C4-2B (cell line): ENCODE data around the gene CDKL1.

Source experiments
- H3K27ac ChIP-seq: fragments of 450-650 bp; 2 replicates; pipeline ENCODE4 v1.5.1; 2017
- ZFX ChIP-seq: fragments of 450-650 bp; IDR thresholded peaks from 2 replicates; pipeline ENCODE4 v1.6.1; 2017
- TF ChIP-seq, protein P1 (sequence below): fragments of 450-650 bp; conservative IDR thresholded peaks from 2 replicates; pipeline ENCODE4 v1.5.1; 2017; ENCODE audit warnings: mild to moderate bottlenecking

CDKL1 gene

DNA sequence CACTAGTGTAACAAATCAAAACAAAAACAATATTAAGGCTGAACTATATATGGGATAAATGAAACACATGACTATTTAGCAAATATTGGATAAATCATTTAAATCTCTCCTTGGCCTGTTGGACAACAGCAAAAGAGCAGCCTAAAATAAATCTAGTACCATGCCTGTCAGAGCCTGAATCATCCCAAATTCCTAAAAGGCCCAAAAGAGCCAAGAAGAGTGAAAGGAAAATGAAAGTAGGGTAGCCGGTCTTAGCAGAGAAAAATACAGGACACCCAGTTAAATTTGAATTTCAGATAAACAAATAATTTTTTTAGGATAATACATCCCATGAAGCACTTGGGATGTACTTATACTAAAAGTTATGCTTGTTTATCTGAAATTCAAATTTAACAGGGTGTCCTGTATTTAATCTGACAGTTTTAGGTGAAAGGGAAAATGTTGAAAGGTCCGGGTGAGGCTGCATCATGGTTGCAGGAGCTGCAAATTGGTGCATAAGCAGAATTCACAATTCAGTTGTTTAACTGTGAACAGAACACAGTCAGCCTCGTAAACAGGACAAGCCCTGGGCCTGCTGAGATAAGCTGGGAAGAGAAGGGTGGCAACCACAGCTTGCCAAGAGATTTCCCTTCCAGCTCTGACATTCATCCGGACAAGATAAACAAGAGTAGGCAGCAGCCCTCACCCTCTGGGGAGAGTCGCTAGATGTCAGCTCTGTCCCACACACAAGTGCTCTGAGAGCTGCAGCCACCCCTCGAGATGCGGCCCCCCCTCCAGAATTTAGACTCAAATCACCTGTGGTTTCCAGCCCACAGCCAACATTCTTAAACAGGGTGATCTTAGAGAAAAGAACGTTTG is 54.2 kb downstream of the CDKL1 start:
- no peak for TF ChIP-seq ZFX
- TF ChIP-seq, protein P1, sequence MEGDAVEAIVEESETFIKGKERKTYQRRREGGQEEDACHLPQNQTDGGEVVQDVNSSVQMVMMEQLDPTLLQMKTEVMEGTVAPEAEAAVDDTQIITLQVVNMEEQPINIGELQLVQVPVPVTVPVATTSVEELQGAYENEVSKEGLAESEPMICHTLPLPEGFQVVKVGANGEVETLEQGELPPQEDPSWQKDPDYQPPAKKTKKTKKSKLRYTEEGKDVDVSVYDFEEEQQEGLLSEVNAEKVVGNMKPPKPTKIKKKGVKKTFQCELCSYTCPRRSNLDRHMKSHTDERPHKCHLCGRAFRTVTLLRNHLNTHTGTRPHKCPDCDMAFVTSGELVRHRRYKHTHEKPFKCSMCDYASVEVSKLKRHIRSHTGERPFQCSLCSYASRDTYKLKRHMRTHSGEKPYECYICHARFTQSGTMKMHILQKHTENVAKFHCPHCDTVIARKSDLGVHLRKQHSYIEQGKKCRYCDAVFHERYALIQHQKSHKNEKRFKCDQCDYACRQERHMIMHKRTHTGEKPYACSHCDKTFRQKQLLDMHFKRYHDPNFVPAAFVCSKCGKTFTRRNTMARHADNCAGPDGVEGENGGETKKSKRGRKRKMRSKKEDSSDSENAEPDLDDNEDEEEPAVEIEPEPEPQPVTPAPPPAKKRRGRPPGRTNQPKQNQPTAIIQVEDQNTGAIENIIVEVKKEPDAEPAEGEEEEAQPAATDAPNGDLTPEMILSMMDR, result peak; percentile 80
- H3K27ac ChIP-seq, result 0 out of 2 replicates have a peak overlapping the region, but pooled peaks have one; percentile 6

DNA sequence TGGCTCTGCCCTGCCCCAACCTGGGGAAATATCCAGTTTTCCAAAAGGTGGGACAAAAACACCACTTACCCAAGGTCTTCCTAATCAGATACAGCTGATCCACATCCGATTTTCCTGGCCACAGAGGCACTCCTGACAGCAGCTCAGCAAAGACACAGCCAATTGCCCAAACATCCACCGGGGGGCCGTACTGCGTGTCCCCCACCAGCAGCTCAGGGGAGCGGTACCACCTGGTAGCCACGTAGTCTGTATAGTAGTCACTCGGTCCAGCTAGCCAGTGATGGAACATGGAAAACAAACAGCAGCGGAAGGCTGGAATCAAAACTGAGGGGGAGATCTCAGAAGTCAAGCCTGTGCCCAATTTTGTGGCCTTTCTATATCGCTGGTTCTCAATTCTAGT is 55.7 kb downstream of the CDKL1 start:
- TF ChIP-seq, protein P1, result no peak; the same call in 1 of the 2 replicates
- no peak for TF ChIP-seq ZFX
- H3K27ac ChIP-seq, result no peak overlapping the region

DNA sequence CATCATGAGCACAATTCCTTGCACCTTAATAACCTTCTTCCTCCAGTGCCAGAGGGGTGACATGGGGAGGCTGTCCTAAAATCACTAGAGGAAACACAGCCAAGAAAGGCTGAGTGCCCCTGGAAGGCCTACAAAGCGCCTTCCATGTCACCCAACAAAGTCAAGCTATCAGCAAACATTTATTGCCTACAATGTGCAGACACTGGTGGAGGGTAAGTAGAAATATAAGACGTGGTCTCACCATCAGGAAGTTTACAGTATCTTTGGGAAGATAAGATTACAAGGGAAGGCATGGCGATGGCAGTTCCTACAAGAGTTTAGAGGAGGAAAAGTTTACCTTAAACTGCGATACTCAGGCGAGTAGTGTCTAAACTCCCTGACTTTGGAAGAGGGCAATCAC is 56.6 kb downstream of the CDKL1 start:
- no peak overlapping the region for H3K27ac ChIP-seq
- TF ChIP-seq, protein P1, result no peak
- TF ChIP-seq ZFX, result no peak

DNA sequence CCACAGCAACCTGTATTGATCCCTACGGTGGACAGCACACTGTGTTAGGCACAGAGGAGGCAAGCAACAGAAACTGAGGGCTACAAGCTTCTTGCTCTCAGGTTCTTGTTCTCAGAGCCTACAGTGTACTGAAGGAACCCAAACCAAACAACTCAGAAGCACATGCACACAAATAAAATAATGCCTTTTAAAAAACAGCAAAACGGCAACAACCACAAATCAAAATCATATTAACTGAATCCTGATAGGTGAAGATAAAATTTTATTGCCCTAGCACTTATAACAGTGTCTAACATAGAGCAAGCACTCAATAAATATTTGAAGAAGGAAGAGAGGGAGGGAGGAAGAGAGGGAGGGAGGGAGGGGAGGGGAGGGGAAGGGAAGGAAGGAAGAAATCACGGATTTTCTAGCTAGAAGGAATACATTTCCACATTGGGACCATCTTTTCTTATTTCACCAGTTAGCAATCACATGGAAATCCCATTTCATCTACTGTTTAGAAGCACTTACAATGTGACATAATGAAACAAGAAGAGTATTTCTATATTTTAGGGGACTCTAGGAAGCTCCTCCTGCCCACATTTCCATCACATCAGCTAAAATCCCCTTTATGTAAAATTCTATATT is 57.4 kb downstream of the CDKL1 start:
- H3K27ac ChIP-seq, result peak overlapping the region; percentile 36; the same call in 1 of the 2 replicates
- TF ChIP-seq, protein P1, result no peak
- no peak for TF ChIP-seq ZFX

DNA sequence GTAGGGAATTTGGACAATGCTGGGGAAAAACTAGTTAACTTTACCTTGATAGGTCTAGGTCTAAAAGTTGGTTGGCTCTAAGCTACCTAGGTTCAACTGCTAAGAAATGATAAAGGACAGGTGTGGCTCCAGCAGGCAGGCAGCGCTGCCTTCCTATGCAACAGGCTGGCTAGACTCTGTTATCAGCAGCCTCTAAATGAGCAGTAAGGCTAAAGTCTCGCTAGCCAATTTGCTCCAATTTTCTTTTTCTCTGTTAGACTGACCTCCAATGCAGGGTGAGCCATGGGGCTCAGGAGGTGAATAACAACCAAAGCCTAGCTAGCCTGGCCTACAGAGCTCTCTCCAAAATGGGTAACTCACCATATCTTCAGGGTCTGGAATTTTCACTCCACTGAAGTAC is 58.1 kb downstream of the CDKL1 start:
- peak overlapping the region; percentile 36; the same call in 1 of the 2 replicates for H3K27ac ChIP-seq
- TF ChIP-seq ZFX, result no peak
- TF ChIP-seq, protein P1, result no peak

DNA sequence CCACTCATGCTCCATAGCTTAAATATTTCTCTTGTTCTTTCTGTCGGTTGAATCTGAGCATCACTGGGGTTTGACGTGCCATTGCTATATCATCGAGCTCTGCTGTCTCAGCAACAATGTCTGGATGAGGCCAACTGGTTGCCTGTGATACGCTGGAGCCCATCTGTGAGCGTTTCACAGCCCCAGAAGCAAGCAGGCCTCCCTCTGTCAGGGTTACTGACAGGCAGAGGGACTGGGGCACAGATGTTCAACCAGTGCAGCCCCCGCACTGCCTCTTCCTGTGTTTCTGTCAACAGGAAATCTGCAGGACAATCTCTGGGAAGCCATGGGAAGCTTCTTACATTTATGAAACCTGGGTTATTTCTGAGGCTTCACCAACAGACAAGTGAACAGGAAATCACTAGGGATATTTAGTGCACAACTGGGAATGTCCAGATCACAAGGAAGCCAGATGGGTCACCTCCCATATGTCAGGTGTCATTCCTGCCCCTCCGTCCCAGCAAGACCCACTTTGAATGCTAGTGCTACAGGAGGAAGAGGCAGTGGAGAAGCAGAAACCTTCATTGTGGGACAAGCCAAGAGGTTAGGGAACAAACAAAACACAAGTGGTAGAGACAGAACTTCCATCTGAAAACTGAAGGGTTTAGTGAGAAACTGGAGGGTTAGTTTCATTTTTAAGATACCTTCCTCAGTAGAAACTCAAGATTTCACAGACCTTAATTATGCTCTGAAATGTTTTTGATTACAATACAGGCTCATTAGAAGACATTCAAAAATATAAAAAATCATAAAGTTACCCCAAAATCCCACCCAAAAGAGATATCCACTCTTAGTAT is 60.5 kb downstream of the CDKL1 start:
- H3K27ac ChIP-seq, result no peak overlapping the region

More for the DNA sequence above, 60.5 kb downstream of the CDKL1 start:
- TF ChIP-seq ZFX, result no peak
- TF ChIP-seq, protein P1, result no peak
